ENCODE data around the gene C2orf72.

The C2orf72 gene

DNA sequence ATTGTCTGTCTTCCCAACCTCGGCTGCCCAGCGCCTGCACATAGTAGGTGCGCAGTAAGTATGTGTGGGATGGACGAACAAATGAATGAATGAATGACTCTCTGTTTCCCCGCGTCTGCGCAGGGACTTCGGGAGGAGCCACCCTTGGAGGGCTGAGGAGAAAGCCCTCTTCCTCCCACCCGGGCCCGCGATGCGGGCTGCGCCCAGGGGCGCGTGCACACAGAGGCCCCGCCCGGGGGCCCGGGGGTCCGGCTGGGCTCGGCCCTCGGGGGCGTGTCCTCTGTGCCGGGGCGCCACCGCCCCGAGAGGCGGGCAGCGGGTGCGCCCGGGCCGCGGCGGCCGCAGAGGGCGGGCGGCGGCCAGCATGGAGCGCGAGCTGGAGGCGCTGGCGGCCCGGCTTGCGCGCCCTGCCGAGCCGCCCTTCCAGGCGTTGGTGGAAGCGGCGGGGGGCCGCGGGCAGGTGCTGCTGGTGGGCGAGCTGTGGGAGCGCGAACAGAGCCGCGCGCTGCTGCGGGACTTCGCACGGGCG lies at the start of gene C2orf72:
C2orf72 (plus strand) TSS at position 322 of the 529 bp plus-strand sequence; CDS start at position 365, 43 bp downstream.
- peak; percentile 62 for DNase-seq (ENCODE audit: low spot score)
- TF ChIP-seq, protein P1, sequence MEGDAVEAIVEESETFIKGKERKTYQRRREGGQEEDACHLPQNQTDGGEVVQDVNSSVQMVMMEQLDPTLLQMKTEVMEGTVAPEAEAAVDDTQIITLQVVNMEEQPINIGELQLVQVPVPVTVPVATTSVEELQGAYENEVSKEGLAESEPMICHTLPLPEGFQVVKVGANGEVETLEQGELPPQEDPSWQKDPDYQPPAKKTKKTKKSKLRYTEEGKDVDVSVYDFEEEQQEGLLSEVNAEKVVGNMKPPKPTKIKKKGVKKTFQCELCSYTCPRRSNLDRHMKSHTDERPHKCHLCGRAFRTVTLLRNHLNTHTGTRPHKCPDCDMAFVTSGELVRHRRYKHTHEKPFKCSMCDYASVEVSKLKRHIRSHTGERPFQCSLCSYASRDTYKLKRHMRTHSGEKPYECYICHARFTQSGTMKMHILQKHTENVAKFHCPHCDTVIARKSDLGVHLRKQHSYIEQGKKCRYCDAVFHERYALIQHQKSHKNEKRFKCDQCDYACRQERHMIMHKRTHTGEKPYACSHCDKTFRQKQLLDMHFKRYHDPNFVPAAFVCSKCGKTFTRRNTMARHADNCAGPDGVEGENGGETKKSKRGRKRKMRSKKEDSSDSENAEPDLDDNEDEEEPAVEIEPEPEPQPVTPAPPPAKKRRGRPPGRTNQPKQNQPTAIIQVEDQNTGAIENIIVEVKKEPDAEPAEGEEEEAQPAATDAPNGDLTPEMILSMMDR (IDR thresholded peaks at IDR 0.05; ENCODE audit: extremely low read depth, insufficient read depth, missing control alignments) = no peak
- in situ Hi-C loops (cut with MboI; ENCODE audit: low pct_unique_long_range_greater_than_20kb, low sequenced_read_pairs, unreplicated experiment) = no loop called here

DNA sequence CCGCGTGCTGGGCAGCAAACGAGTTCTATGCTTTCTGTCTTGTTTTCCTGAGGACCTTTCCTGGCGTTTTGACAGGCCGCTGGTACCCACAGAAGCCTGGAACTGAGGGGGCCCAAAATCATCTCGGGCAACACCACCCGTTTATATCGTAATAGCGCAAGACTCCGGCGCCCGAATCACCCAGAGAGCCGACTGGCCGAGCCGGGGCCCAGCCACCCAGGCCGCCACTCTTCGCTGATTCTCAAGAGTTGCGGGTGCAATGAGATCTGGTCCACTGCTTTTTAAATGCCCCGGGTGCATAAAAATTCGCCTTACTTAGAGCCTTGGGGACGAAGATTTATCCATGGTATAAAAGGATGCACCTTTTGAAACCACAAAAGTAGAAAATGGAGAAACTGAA lies 47.6 kb upstream of the C2orf72 start:
- in situ Hi-C loops (cut with MboI; ENCODE audit: low pct_unique_long_range_greater_than_20kb, low sequenced_read_pairs, unreplicated experiment) = loop anchor here (5.0 kb wide), 1 partner anchor 87 kb away; no protein-coding TSS in a partner anchor
- TF ChIP-seq, protein P1 (IDR thresholded peaks at IDR 0.05; ENCODE audit: extremely low read depth, insufficient read depth, missing control alignments) = no peak
- DNase-seq (ENCODE audit: low spot score) = no peak

DNA sequence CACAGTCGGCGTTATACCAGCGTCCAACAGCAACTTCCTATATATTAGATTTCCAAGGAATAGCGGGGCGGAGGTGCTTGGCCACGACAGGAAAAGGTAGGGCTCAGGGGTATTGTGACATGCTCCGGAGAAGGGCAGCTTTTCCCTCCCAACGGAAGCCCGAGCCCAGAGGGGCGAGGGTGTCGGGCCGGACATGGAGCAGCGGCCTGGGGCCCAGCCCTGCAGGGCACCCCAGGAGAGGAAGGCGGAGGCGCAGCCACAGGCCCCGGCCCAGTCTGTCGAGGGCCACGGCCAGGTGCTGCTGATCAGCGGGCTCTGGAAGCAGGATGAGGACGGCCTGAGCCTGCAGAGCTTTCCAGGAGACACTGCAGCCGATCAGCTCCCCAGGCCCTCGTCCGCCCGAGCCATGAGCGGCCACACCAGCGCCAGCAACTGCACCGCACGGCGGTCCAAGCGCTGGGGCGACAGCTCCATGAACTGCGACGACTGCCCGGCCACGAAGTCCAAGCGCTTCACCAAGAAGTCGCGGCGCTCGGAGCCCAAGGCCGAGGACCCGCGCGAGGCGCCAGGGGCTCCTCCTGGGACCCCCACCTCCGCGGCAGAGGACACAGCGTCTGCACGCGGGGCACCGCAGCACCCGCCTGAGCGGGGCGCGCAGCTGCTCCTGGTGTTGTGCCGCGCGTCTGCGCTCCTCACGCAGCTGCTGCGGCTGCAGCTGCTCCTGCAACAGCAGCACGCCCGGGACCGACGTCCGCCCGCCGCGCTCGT lies 47.0 kb upstream of the C2orf72 start:
- in situ Hi-C loops (cut with MboI; ENCODE audit: low pct_unique_long_range_greater_than_20kb, low sequenced_read_pairs, unreplicated experiment) = loop anchor here (5.0 kb wide), 1 partner anchor 88 kb away; no protein-coding TSS in a partner anchor
- TF ChIP-seq, protein P1 (IDR thresholded peaks at IDR 0.05; ENCODE audit: extremely low read depth, insufficient read depth, missing control alignments) = no peak
- no peak for DNase-seq (ENCODE audit: low spot score)

DNA sequence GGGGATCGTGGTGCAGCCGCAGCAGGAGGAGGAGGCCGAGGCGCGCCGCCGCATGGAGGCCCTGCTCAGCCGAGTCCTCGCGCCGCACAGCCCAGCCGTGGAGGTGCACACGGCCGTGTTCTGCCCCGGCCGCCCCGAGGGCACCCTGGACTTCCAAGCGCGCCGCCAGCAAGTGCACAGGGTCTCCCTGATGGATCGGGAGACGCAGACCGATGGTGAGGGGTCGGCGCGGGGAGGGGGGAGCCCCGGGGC lies 46.5 kb upstream of the C2orf72 start:
- in situ Hi-C loops (cut with MboI; ENCODE audit: low pct_unique_long_range_greater_than_20kb, low sequenced_read_pairs, unreplicated experiment) = loop anchor here (5.0 kb wide), 1 partner anchor 89 kb away; no protein-coding TSS in a partner anchor
- TF ChIP-seq, protein P1 (IDR thresholded peaks at IDR 0.05; ENCODE audit: extremely low read depth, insufficient read depth, missing control alignments) = no peak
- DNase-seq (ENCODE audit: low spot score) = no peak

DNA sequence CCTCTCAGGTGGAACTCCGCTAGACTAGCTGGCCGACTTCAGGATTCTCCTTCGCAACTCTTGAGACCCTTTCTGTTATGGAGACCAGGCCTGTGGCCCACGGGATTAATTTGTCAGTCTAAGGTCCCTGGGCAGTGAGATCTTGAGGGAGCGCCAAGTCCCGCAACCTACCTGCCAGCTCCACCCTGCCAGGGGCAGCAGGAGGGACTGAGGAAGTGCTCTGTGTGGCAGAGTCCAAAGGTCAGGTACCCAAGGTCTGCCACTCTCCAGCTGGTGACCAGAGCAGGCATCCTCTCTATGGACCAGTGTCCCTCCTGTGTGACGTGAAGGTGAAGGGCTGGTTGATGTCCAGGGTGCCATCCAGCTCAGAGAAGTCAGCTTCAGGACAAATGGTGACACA lies 45.7 kb upstream of the C2orf72 start:
- in situ Hi-C loops (cut with MboI; ENCODE audit: low pct_unique_long_range_greater_than_20kb, low sequenced_read_pairs, unreplicated experiment) = loop anchor here (5.0 kb wide), 1 partner anchor 89 kb away; no protein-coding TSS in a partner anchor
- DNase-seq (ENCODE audit: low spot score) = no peak

DNA sequence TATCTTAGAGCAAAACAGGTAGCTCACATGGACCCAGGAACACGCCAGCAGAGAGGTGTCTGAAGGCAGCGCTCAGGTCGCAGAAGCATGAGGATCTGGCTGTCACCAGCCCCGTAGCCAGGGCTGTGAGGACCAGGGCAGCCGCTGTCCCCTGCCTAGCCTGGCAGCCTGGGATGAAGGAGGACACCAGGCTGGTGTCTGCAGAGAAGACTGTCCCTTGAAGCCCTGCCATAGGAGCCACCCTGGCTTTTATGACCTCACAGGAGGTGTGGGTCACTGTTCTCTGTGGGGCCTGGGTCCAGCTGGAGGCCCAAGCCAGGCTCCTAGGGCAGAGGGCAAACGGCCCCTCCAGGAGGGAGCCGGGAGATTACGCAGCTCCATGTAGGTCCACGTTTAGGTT lies 41.5 kb upstream of the C2orf72 start, which contains the start of gene SPATA3:
SPATA3 (plus strand) TSS at position 301 of the 400 bp plus-strand sequence. CDS start 113 bp downstream, outside the sequence.
- in situ Hi-C loops (cut with MboI; ENCODE audit: low pct_unique_long_range_greater_than_20kb, low sequenced_read_pairs, unreplicated experiment) = no loop called here
- DNase-seq (ENCODE audit: low spot score) = no peak
- TF ChIP-seq, protein P1 (IDR thresholded peaks at IDR 0.05; ENCODE audit: extremely low read depth, insufficient read depth, missing control alignments) = no peak

More for the DNA sequence above, 45.7 kb upstream of the C2orf72 start:
- TF ChIP-seq, protein P1 (IDR thresholded peaks at IDR 0.05; ENCODE audit: extremely low read depth, insufficient read depth, missing control alignments) = no peak
